Naive thymus-derived CD4-positive, alpha-beta T cell (primary cell): ENCODE data around the gene ZNF408. TPM values are rescaled to one million over a fixed set of nuclear protein-coding genes. Genes with fewer than 3 reads are reported as not detected.

ENCODE experiments used
- ATAC-seq: fragments of 150-1000 bp; cut with Tn5 transposase; 2 replicates; pipeline ENCODE4 v1.10.0; 2021; ENCODE audit warnings: mild to moderate bottlenecking, moderate library complexity
- CTCF ChIA-PET: fragments of 350-600 bp; sonication (Branson Sonifier 250); formaldehyde crosslinking; loops from one replicate; lab custom pipeline; 2021; ENCODE audit warnings: antibody characterized with exemption; lab: Charles Lee
- POLR2A ChIA-PET: fragments of 350-600 bp; sonication (Branson Sonifier 250); formaldehyde crosslinking; loops from one replicate; lab custom pipeline; 2021; ENCODE audit warnings: antibody characterized with exemption, inconsistent platforms; lab: Charles Lee
- DNase-seq, 9 donors: peaks; one replicate each; pipeline versions ENCODE4 v3.0.0 to v3.0.0-alpha.2; 2020 to 2022; ENCODE audit warnings: mixed read lengths in 1 of 9
- H3K27ac ChIP-seq: one replicate; pipeline ENCODE4 v1.7.0; 2013; ENCODE audit warnings: mild to moderate bottlenecking, low read depth, low read length, moderate library complexity
- H3K27me3 ChIP-seq, 2 donors: one replicate each; pipeline ENCODE4 v1.7.0; 2013; ENCODE audit warnings: low read length in 2 of 2, mild to moderate bottlenecking in 2 of 2, moderate library complexity in 2 of 2; ENCODE audit not compliant: control insufficient read depth in 2 of 2, insufficient read depth in 2 of 2
- H3K36me3 ChIP-seq, 3 experiments: 1 replicate in 2 of 3; 2 replicates in 1 of 3; pipeline ENCODE4 v1.7.0; 2013; ENCODE audit warnings: low read length in 3 of 3, mild to moderate bottlenecking in 3 of 3, moderate library complexity in 1 of 3; ENCODE audit not compliant: insufficient read depth in 3 of 3, control insufficient read depth in 2 of 3
- H3K4me1 ChIP-seq, 2 donors: one replicate each; pipeline ENCODE4 v1.7.0; 2013; ENCODE audit warnings: low read length in 2 of 2, mild to moderate bottlenecking in 2 of 2, moderate library complexity in 1 of 2; ENCODE audit not compliant: control insufficient read depth in 2 of 2, insufficient read depth in 2 of 2
- H3K4me3 ChIP-seq: 2 replicates; pipeline ENCODE4 v1.7.0; 2013; ENCODE audit warnings: mild to moderate bottlenecking, low read length
- H3K9me3 ChIP-seq, 3 experiments: 1 replicate in 2 of 3; 2 replicates in 1 of 3; pipeline ENCODE4 v1.7.0; 2013; ENCODE audit warnings: low read length in 3 of 3; ENCODE audit not compliant: control insufficient read depth in 2 of 3
- H3K27ac Mint-ChIP-seq, 9 donors: one replicate each; pipeline ENCODE4 v1.8.0; 2020 to 2022; ENCODE audit warnings: mixed read lengths in 9 of 9, mild to moderate bottlenecking in 8 of 9, moderate library complexity in 5 of 9, inconsistent platforms in 2 of 9
- H3K27me3 Mint-ChIP-seq, 5 donors: one replicate each; pipeline ENCODE4 v1.8.0; 2021 to 2022; ENCODE audit warnings: mixed read lengths in 5 of 5, mild to moderate bottlenecking in 1 of 5
- H3K36me3 Mint-ChIP-seq, 5 donors: one replicate each; pipeline ENCODE4 v1.8.0; 2020 to 2022; ENCODE audit warnings: mixed read lengths in 5 of 5, mild to moderate bottlenecking in 3 of 5, inconsistent platforms in 1 of 5
- H3K4me1 Mint-ChIP-seq, 7 donors: one replicate each; pipeline ENCODE4 v1.8.0; 2020 to 2022; ENCODE audit warnings: mixed read lengths in 7 of 7, mild to moderate bottlenecking in 3 of 7, inconsistent platforms in 1 of 7
- H3K4me3 Mint-ChIP-seq, 10 donors: one replicate each; pipeline ENCODE4 v1.8.0; 2020 to 2022; ENCODE audit warnings: mild to moderate bottlenecking in 10 of 10, mixed read lengths in 10 of 10, moderate library complexity in 6 of 10, inconsistent platforms in 2 of 10
- H3K9me3 Mint-ChIP-seq, 11 donors: one replicate each; pipeline ENCODE4 v1.8.0; 2020 to 2022; ENCODE audit warnings: mixed read lengths in 11 of 11, mild to moderate bottlenecking in 4 of 11, inconsistent platforms in 1 of 11, moderate library complexity in 1 of 11
- intact Hi-C, 2 donors: fragments of 100-400 bp; cut with micrococcal nuclease; formaldehyde crosslinking; loops; one replicate each; pipeline ENCODE4 v1.15.1; 2023
- polyA plus RNA-seq, 2 donors: library from polyadenylated mRNA; unstranded; fragments of 300-500 nt; fragmentation: Illumina TruSeq; gene quantifications; one replicate each; pipeline ENCODE4 v1.2.3, GENCODE V29; 2021
- total RNA-seq, 6 experiments: library from RNA in 5 of 6; stranded (reverse) in 5 of 6; gene quantifications; 1 replicate in 5 of 6; 2 replicates in 1 of 6; pipeline ENCODE4 v1.2.3 and lab custom pipeline; 2021 to 2026

Gene ZNF408
- total and polyA plus RNA-seq, 7 experiments from 2014 or later: 7.0 to 20.0 (median 14.1) TPM

DNA sequence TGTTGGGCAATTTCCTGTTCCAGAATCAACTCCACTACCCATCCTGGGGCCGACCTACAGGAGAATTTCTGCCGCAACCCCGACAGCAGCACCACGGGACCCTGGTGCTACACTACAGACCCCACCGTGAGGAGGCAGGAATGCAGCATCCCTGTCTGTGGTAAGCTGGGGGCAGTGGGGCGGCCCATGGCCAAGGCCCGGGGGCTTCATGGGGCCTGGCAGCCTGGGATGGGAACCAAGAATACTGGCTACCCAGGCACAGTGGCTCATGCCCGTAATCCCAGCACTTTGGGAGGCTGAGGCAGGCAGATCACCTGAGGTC lies 22.5 kb downstream of the ZNF408 start:
- H3K4me3 Mint-ChIP-seq: no peak overlapping the region
- POLR2A ChIA-PET: no interaction called here
- no peak for DNase-seq
- no peaks in the 10 kb centered on the region for H3K9me3 ChIP-seq
- H3K27me3 Mint-ChIP-seq: peaks cover 0 to 3% (median 0%) of the 10 kb centered on the region in 5 donors
- no peak overlapping the region for H3K4me3 ChIP-seq
- no peaks in the 10 kb centered on the region for H3K27me3 ChIP-seq
- no peaks in the 10 kb centered on the region for H3K36me3 Mint-ChIP-seq
- peaks cover 0 to 1% (median 0%) of the 10 kb centered on the region in 11 donors for H3K9me3 Mint-ChIP-seq
- no peak for ATAC-seq
- no peak overlapping the region for H3K27ac Mint-ChIP-seq
- no peaks in the 10 kb centered on the region for H3K36me3 ChIP-seq
- peaks cover 0 to 8% (median 5%) of the 10 kb centered on the region in 7 donors for H3K4me1 Mint-ChIP-seq
- intact Hi-C loops: no loop called here
- H3K27ac ChIP-seq: no peak overlapping the region
- CTCF ChIA-PET: no interaction called here
- H3K4me1 ChIP-seq: peaks cover 0 to 4% of the 10 kb centered on the region in 2 donors

DNA sequence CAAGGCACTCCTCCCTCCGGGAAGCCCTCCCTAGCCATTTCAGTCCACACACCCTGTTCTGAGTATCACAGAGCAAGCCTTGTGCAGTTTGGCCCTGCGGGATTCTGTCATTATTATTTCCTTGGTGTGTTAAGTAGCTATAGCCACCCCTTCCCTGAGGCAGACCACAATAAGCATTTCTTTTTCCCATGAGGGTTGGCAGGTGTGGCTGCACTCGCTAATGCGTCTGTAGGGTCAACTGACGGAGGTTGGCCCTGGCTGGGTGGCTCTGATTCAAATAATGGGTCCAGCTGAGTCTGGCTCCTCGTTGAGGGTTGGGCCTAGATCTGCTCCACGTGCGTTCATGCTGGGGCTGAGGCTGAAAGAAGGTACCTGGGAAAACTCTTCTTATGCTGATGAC lies 23.3 kb downstream of the ZNF408 start:
- DNase-seq: no peak
- H3K4me1 Mint-ChIP-seq: peaks cover 0 to 1% (median 0%) of the 10 kb centered on the region in 7 donors
- H3K4me1 ChIP-seq: no peaks in the 10 kb centered on the region
- ATAC-seq: no peak
- no peaks in the 10 kb centered on the region for H3K9me3 ChIP-seq
- no peak overlapping the region for H3K27ac Mint-ChIP-seq
- CTCF ChIA-PET: no interaction called here
- intact Hi-C loops: no loop called here
- no peaks in the 10 kb centered on the region for H3K36me3 ChIP-seq
- no peak overlapping the region for H3K4me3 Mint-ChIP-seq
- no peak overlapping the region for H3K27ac ChIP-seq
- peaks cover 0 to 3% (median 0%) of the 10 kb centered on the region in 5 donors for H3K27me3 Mint-ChIP-seq
- H3K4me3 ChIP-seq: no peak overlapping the region
- H3K36me3 Mint-ChIP-seq: no peaks in the 10 kb centered on the region
- POLR2A ChIA-PET: no interaction called here
- H3K27me3 ChIP-seq: no peaks in the 10 kb centered on the region
- peaks cover 0 to 1% (median 0%) of the 10 kb centered on the region in 11 donors for H3K9me3 Mint-ChIP-seq

DNA sequence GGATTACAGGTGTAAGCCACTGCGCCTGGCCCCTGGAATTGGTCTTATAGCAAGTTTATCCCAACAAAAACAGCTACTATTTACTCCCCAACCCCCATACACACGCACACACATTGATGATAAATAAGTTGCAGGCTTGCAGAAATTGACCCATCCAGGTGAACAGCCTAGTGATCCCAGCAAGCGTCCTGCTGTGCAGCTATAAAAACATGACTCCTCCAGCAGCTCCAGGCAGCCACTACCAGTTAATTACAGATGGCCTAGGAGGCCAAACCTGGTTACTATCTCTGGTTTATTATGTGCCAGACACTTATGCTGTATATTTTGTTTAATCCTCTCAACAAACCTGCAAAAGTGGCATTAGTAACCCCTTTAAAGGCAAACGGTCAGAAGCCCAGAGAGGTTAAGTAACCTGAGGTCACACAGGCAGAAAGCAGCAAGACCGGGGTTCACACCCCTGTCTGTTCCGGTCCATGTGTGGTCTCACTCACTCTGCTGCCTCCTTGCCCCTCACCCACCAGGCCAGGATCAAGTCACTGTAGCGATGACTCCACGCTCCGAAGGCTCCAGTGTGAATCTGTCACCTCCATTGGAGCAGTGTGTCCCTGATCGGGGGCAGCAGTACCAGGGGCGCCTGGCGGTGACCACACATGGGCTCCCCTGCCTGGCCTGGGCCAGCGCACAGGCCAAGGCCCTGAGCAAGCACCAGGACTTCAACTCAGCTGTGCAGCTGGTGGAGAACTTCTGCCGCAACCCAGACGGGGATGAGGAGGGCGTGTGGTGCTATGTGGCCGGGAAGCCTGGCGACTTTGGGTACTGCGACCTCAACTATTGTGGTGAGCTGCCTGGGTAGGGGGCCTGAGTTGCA lies 24.7 kb downstream of the ZNF408 start:
- no peaks in the 10 kb centered on the region for H3K9me3 ChIP-seq
- ATAC-seq (no peak), DNase-seq (no peak)
- Mint-ChIP-seq H3K4me1 (no peaks in the 10 kb centered on the region), H3K27ac (no peak overlapping the region), H3K4me3 (no peak overlapping the region), H3K27me3 (peaks cover 0 to 3% (median 0%) of the 10 kb centered on the region in 5 donors), H3K9me3 (peaks cover 0 to 1% (median 0%) of the 10 kb centered on the region in 11 donors), H3K36me3 (no peaks in the 10 kb centered on the region)
- no peaks in the 10 kb centered on the region for H3K36me3 ChIP-seq
- H3K4me1 ChIP-seq: no peaks in the 10 kb centered on the region
- POLR2A ChIA-PET: no interaction called here
- CTCF ChIA-PET: no interaction called here
- H3K27me3 ChIP-seq: no peaks in the 10 kb centered on the region
- no peak overlapping the region for H3K4me3 ChIP-seq
- no peak overlapping the region for H3K27ac ChIP-seq
- intact Hi-C loops: no loop called here

DNA sequence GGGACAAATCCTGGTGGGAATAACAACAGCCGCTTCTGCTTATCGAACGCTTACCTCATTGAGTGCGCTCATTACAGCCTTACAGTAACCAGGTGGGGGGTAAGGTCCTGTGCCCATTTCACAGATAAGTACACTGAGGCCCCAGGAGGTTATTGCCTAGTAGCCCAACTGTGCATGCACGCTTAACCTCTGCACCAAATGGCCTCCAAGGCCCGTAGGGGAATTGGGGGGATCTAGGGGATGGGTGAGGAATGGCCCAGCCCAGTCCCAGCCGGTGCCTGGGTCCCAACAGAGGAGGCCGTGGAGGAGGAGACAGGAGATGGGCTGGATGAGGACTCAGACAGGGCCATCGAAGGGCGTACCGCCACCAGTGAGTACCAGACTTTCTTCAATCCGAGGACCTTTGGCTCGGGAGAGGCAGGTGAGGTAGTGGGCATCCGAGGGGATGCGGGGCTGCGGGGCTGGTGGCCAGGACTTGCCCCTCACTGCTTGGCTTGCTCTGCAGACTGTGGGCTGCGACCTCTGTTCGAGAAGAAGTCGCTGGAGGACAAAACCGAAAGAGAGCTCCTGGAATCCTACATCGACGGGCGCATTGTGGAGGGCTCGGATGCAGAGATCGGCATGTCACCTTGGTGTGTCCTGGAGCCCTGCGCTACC lies 25.5 kb downstream of the ZNF408 start:
- ATAC-seq: no peak
- ChIA-PET POLR2A (interaction anchor here (0.6 kb wide), 1 partner anchor 57 kb away, joined by 3 read pairs; no protein-coding TSS in a partner anchor), CTCF (no interaction called here)
- intact Hi-C loops: no loop called here
- peaks cover 0 to 3% (median 0%) of the 10 kb centered on the region in 5 donors for H3K27me3 Mint-ChIP-seq
- Histone ChIP-seq H3K27ac (no peak overlapping the region), H3K27me3 (no peaks in the 10 kb centered on the region), H3K4me3 (no peak overlapping the region), H3K4me1 (no peaks in the 10 kb centered on the region), H3K36me3 (no peaks in the 10 kb centered on the region), H3K9me3 (no peaks in the 10 kb centered on the region)
- no peak overlapping the region for H3K4me3 Mint-ChIP-seq
- no peaks in the 10 kb centered on the region for H3K4me1 Mint-ChIP-seq
- no peak overlapping the region for H3K27ac Mint-ChIP-seq
- H3K36me3 Mint-ChIP-seq: no peaks in the 10 kb centered on the region
- no peak for DNase-seq
- peaks cover 0 to 1% (median 0%) of the 10 kb centered on the region in 11 donors for H3K9me3 Mint-ChIP-seq

DNA sequence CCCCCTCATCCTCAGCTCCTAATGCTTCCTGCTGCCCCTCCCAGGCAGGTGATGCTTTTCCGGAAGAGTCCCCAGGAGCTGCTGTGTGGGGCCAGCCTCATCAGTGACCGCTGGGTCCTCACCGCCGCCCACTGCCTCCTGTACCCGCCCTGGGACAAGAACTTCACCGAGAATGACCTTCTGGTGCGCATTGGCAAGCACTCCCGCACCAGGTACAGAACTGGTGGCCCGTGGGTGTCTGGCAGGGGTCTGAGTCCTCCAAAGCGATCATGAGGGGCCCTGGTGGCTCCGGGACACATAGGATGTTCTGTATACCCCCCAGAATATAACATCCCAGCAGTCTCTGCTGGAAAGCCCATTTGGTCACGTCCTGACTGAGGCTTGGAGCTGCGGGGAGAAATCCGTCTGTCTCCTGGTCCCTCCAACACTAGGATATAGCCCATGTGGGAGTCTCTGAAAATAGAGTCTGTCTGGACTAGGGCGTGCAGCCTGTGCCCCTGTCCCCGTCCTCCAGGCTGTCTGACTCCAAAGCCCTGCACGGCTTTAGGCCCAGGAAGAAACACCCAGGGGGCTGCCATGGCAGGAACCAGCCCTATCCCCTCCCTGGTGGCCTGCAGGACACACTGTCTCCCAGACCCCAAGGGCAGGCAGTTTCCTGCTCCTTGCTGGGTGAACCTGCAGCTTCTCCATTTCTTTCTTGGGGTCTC lies 27.3 kb downstream of the ZNF408 start:
- Mint-ChIP-seq H3K4me1 (no peaks in the 10 kb centered on the region), H3K36me3 (no peaks in the 10 kb centered on the region), H3K27ac (no peak overlapping the region), H3K9me3 (no peaks in the 10 kb centered on the region), H3K4me3 (no peak overlapping the region), H3K27me3 (no peaks in the 10 kb centered on the region)
- POLR2A ChIA-PET: no interaction called here
- Histone ChIP-seq H3K27me3 (no peaks in the 10 kb centered on the region), H3K4me3 (no peak overlapping the region), H3K9me3 (no peaks in the 10 kb centered on the region), H3K27ac (no peak overlapping the region), H3K4me1 (no peaks in the 10 kb centered on the region), H3K36me3 (no peaks in the 10 kb centered on the region)
- intact Hi-C loops: no loop called here
- CTCF ChIA-PET: no interaction called here
- ATAC-seq (no peak), DNase-seq (no peak)

DNA sequence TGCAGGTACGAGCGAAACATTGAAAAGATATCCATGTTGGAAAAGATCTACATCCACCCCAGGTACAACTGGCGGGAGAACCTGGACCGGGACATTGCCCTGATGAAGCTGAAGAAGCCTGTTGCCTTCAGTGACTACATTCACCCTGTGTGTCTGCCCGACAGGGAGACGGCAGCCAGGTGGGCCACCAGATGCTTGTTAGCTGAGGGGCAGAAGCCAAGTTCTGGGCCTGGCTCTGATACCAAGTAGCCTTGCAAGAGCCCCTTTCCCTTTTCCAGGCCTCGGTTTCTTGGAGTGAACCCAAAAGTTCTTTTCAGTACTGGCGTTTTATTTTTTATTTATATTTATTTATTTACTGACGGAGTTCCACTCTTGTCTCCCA lies 27.8 kb downstream of the ZNF408 start:
- Mint-ChIP-seq H3K36me3 (no peaks in the 10 kb centered on the region), H3K27ac (no peak overlapping the region), H3K9me3 (no peaks in the 10 kb centered on the region), H3K4me1 (no peaks in the 10 kb centered on the region), H3K4me3 (no peak overlapping the region), H3K27me3 (no peaks in the 10 kb centered on the region)
- ChIA-PET POLR2A (no interaction called here), CTCF (no interaction called here)
- H3K9me3 ChIP-seq: no peaks in the 10 kb centered on the region
- no peaks in the 10 kb centered on the region for H3K27me3 ChIP-seq
- no peaks in the 10 kb centered on the region for H3K4me1 ChIP-seq
- intact Hi-C loops: no loop called here
- no peak for ATAC-seq
- no peaks in the 10 kb centered on the region for H3K36me3 ChIP-seq
- no peak overlapping the region for H3K4me3 ChIP-seq
- DNase-seq: no peak
- no peak overlapping the region for H3K27ac ChIP-seq
